SK-N-SH (cell line): ENCODE data around the gene KRTAP3-3. TPM values are rescaled to one million over a fixed set of nuclear protein-coding genes. Genes with fewer than 3 reads are reported as not detected.

Experiments
- CTCF ChIA-PET: fragments of 300-600, 350-600 bp; formaldehyde crosslinking; extraction: SDS; loops from one replicate; lab custom pipeline; 2021; lab: Yijun Ruan, JAX
- POLR2A ChIA-PET: fragments of 350-600 bp; sonication (Branson Sonifier 250); formaldehyde crosslinking; extraction: SDS; loops from one replicate; lab custom pipeline; 2020; ENCODE audit warnings: antibody characterized with exemption, inconsistent platforms; lab: Yijun Ruan, JAX
- DNase-seq: peaks from one replicate; pipeline ENCODE4 v3.0.0; 2012
- H2AFZ ChIP-seq: fragments of 200-600 bp; sonication (generic); 2 replicates; pipeline ENCODE4 v1.8.1; 2016; ENCODE audit warnings: antibody characterized with exemption, mild to moderate bottlenecking, low read depth
- H3F3A ChIP-seq: fragments of 200-600 bp; sonication (generic); replicated peaks from 2 replicates; pipeline ENCODE3; 2016; ENCODE audit warnings: antibody characterized with exemption, mild to moderate bottlenecking; ENCODE audit not compliant: insufficient read depth
- H3K27ac ChIP-seq, 2 experiments: fragments of 200-500 bp in 1 of 2; fragments of 200-600 bp in 1 of 2; sonication (Bioruptor generic) in 1 of 2; sonication (generic), shearing (Covaris generic) in 1 of 2; 2 replicates each; pipeline versions ENCODE4 v1.5.1 to v1.6.1; 2014 to 2016; ENCODE audit warnings: low read depth in 2 of 2, inconsistent platforms in 1 of 2, low read length in 1 of 2, mild to moderate bottlenecking in 1 of 2, mixed read lengths in 1 of 2
- H3K27me3 ChIP-seq: fragments of 200-600 bp; sonication (generic), shearing (Covaris generic); 2 replicates; pipeline ENCODE4 v1.6.1; 2016; ENCODE audit warnings: mixed run types; ENCODE audit not compliant: insufficient read depth
- H3K36me3 ChIP-seq, 2 experiments: fragments of 200-500 bp in 1 of 2; fragments of 200-600 bp in 1 of 2; sonication (Bioruptor generic) in 1 of 2; sonication (generic) in 1 of 2; replicated peaks in 1 of 2; 2 replicates each; pipeline versions ENCODE3 to v1.5.1; 2014 to 2016; ENCODE audit warnings: low read length in 1 of 2, mild to moderate bottlenecking in 1 of 2; ENCODE audit not compliant: insufficient read depth in 2 of 2, control insufficient read depth in 1 of 2
- H3K4me1 ChIP-seq, 2 experiments: fragments of 200-500 bp in 1 of 2; fragments of 200-600 bp in 1 of 2; sonication (Bioruptor generic) in 1 of 2; sonication (generic), shearing (Covaris generic) in 1 of 2; 2 replicates each; pipeline versions ENCODE4 v1.5.1 to v1.6.1; 2014 to 2016; ENCODE audit warnings: low read depth in 1 of 2, low read length in 1 of 2, mixed run types in 1 of 2; ENCODE audit not compliant: insufficient read depth in 2 of 2, control insufficient read depth in 1 of 2
- H3K4me2 ChIP-seq: fragments of 200-600 bp; sonication (generic), shearing (Covaris generic); 2 replicates; pipeline ENCODE4 v1.6.1; 2017; ENCODE audit warnings: mixed run types
- H3K4me3 ChIP-seq, 2 experiments: fragments of 200-500 bp in 1 of 2; fragments of 200-600 bp in 1 of 2; sonication (Bioruptor generic) in 1 of 2; sonication (generic), shearing (Covaris generic) in 1 of 2; 2 replicates each; pipeline versions ENCODE4 v1.5.1 to v1.8.1; 2014 to 2016; ENCODE audit warnings: low read depth in 2 of 2, inconsistent platforms in 1 of 2, low read length in 1 of 2, mild to moderate bottlenecking in 1 of 2, mixed read lengths in 1 of 2, moderate library complexity in 1 of 2
- H3K79me2 ChIP-seq: fragments of 200-600 bp; sonication (generic); 2 replicates; pipeline ENCODE4 v1.8.1; 2017; ENCODE audit warnings: mild to moderate bottlenecking; ENCODE audit not compliant: insufficient read depth
- H3K9ac ChIP-seq: fragments of 200-600 bp; sonication (generic); 2 replicates; pipeline ENCODE4 v1.6.1; 2017; ENCODE audit warnings: mixed run types
- H3K9me2 ChIP-seq: fragments of 200-600 bp; sonication (generic); 2 replicates; pipeline ENCODE4 v1.6.1; 2017; ENCODE audit warnings: mixed run types
- H3K9me3 ChIP-seq: fragments of 200-600 bp; sonication (generic); 2 replicates; pipeline ENCODE4 v1.6.1; 2017; ENCODE audit warnings: mixed run types, mild to moderate bottlenecking, moderate library complexity
- H4K20me1 ChIP-seq: fragments of 200-600 bp; sonication (generic); 2 replicates; pipeline ENCODE4 v1.6.1; 2017; ENCODE audit warnings: mild to moderate bottlenecking, mixed run types; ENCODE audit not compliant: insufficient read depth
- ELF1 ChIP-seq: IDR thresholded peaks from 2 replicates; pipeline ENCODE4 v1.4.0; 2012
- FOSL2 ChIP-seq: IDR thresholded peaks from 2 replicates; pipeline ENCODE4 v1.4.0; 2012; ENCODE audit warnings: low read depth, mild to moderate bottlenecking, moderate library complexity, borderline replicate concordance
- FOXM1 ChIP-seq: IDR thresholded peaks from 2 replicates; pipeline ENCODE4 v1.4.0; 2012; ENCODE audit warnings: low read depth, mild to moderate bottlenecking
- GATA2 ChIP-seq: sonication (generic); formaldehyde crosslinking; IDR thresholded peaks from 2 replicates; pipeline ENCODE4 v1.5.0; 2020; ENCODE audit warnings: mild to moderate bottlenecking, missing genetic modification reagents
- JUND ChIP-seq: IDR thresholded peaks from 2 replicates; pipeline ENCODE4 v1.4.0; 2012
- MEF2A ChIP-seq: IDR thresholded peaks from 2 replicates; pipeline ENCODE4 v1.4.0; 2012; ENCODE audit warnings: low read depth, borderline replicate concordance
- NFIC ChIP-seq: IDR thresholded peaks from 2 replicates; pipeline ENCODE4 v1.4.0; 2012; ENCODE audit warnings: borderline replicate concordance
- NRF1 ChIP-seq: IDR thresholded peaks from 2 replicates; pipeline ENCODE4 v1.6.1; 2012; ENCODE audit warnings: low read depth, mild to moderate bottlenecking, low read length
- PBX3 ChIP-seq: IDR thresholded peaks from 2 replicates; pipeline ENCODE4; 2012
- RCOR1 ChIP-seq: fragments of 150-350 bp; IDR thresholded peaks from 2 replicates; pipeline ENCODE4 v1.6.1; 2017; ENCODE audit warnings: antibody characterized with exemption, low read length
- RFX5 ChIP-seq: IDR thresholded peaks from 2 replicates; pipeline ENCODE4 v1.6.1; 2012; ENCODE audit warnings: mild to moderate bottlenecking, improper control_type of control experiment, low read length
- RXRA ChIP-seq: IDR thresholded peaks from 2 replicates; pipeline ENCODE4 v1.4.0; 2012; ENCODE audit warnings: low read depth, mild to moderate bottlenecking, borderline replicate concordance
- SMC3 ChIP-seq: IDR thresholded peaks from 2 replicates; pipeline ENCODE4 v1.6.1; 2012; ENCODE audit warnings: low read depth, low read length, improper control_type of control experiment
- TCF12 ChIP-seq: IDR thresholded peaks from 2 replicates; pipeline ENCODE4 v1.4.0; 2012
- YY1 ChIP-seq: IDR thresholded peaks from 2 replicates; pipeline ENCODE4 v1.4.0; 2012; ENCODE audit warnings: low read depth, mild to moderate bottlenecking
- WGBS: methylation state at CpG from one replicate; pipeline ENCODE4 v1.1.6; 2017; ENCODE audit warnings: low lambda C conversion rate; 5-methylcytosine and 5-hydroxymethylcytosine counted together
- polyA plus RNA-seq, 3 experiments: library from polyadenylated mRNA; depleted of rRNA; stranded (reverse); fragments of >200 nt; gene quantifications; 2 replicates each; pipeline ENCODE4 v1.2.3, GENCODE V29; 2012
- TF ChIP-seq, protein P1 (sequence below): fragments of 150-350 bp; IDR thresholded peaks from 2 replicates; pipeline ENCODE4 v1.6.1; 2017; ENCODE audit warnings: antibody characterized with exemption, low read length, low read depth, borderline replicate concordance
- TF ChIP-seq, protein P2 (sequence below): IDR thresholded peaks from 2 replicates; pipeline ENCODE4 v1.4.0; 2012; ENCODE audit warnings: low read depth, borderline replicate concordance
- TF ChIP-seq, protein P3 (sequence below): fragments of 150-350 bp; IDR thresholded peaks from 2 replicates; pipeline ENCODE4 v1.6.1; 2016; ENCODE audit warnings: mild to moderate bottlenecking, low read depth, low read length

KRTAP3-3 gene
- polyA plus RNA-seq, 1 of the 3 experiments (the other 2 are of a cell fraction) = not detected

GRCh38 chr17:41015454-41015853 is 21.5 kb upstream of the KRTAP3-3 start:
- Histone ChIP-seq H4K20me1 (no peaks in the 10 kb centered on the region), H3K36me3 (no peaks in the 10 kb centered on the region), H3K79me2 (no peaks in the 10 kb centered on the region), H3K9ac (no peak overlapping the region), H3F3A (no peaks in the 10 kb centered on the region), H3K4me3 (no peak overlapping the region), H3K27me3 (peaks cover 36% of the 10 kb centered on the region; the same call in 1 of the 2 replicates), H3K27ac (no peak overlapping the region), H3K9me2 (no peaks in the 10 kb centered on the region), H3K4me1 (no peaks in the 10 kb centered on the region), H3K9me3 (no peaks in the 10 kb centered on the region), H3K4me2 (no peak overlapping the region), H2AFZ (no peak overlapping the region)
- DNase-seq = no peak
- TF ChIP-seq, protein P1, sequence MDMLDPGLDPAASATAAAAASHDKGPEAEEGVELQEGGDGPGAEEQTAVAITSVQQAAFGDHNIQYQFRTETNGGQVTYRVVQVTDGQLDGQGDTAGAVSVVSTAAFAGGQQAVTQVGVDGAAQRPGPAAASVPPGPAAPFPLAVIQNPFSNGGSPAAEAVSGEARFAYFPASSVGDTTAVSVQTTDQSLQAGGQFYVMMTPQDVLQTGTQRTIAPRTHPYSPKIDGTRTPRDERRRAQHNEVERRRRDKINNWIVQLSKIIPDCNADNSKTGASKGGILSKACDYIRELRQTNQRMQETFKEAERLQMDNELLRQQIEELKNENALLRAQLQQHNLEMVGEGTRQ = no peak
- TF ChIP-seq, protein P2, sequence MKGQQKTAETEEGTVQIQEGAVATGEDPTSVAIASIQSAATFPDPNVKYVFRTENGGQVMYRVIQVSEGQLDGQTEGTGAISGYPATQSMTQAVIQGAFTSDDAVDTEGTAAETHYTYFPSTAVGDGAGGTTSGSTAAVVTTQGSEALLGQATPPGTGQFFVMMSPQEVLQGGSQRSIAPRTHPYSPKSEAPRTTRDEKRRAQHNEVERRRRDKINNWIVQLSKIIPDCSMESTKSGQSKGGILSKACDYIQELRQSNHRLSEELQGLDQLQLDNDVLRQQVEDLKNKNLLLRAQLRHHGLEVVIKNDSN = no peak
- no peak for TF ChIP-seq JUND
- TF ChIP-seq SMC3 = no peak
- TF ChIP-seq FOXM1 = no peak
- TF ChIP-seq, protein P3, sequence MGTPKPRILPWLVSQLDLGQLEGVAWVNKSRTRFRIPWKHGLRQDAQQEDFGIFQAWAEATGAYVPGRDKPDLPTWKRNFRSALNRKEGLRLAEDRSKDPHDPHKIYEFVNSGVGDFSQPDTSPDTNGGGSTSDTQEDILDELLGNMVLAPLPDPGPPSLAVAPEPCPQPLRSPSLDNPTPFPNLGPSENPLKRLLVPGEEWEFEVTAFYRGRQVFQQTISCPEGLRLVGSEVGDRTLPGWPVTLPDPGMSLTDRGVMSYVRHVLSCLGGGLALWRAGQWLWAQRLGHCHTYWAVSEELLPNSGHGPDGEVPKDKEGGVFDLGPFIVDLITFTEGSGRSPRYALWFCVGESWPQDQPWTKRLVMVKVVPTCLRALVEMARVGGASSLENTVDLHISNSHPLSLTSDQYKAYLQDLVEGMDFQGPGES = no peak
- TF ChIP-seq RFX5 = no peak
- no peak for TF ChIP-seq PBX3
- TF ChIP-seq ELF1 = no peak
- TF ChIP-seq TCF12 = no peak
- TF ChIP-seq NFIC = no peak
- WGBS = 14% methylated on average over 7 of the region's 7 CpGs
- POLR2A ChIA-PET = no interaction called here
- CTCF ChIA-PET = interaction anchor here (0.6 kb wide), 1 partner anchor 58 kb away, joined by 3 read pairs; no protein-coding TSS in a partner anchor

GRCh38 chr17:41013606-41014005 is 19.6 kb upstream of the KRTAP3-3 start:
- Histone ChIP-seq H3K4me3 (no peak overlapping the region), H3K27ac (no peak overlapping the region), H4K20me1 (no peaks in the 10 kb centered on the region), H3F3A (no peaks in the 10 kb centered on the region), H3K9me2 (no peaks in the 10 kb centered on the region), H3K9ac (no peak overlapping the region), H3K27me3 (peaks cover 38% of the 10 kb centered on the region; the same call in 1 of the 2 replicates), H3K36me3 (no peaks in the 10 kb centered on the region), H3K4me1 (no peaks in the 10 kb centered on the region), H3K4me2 (no peak overlapping the region), H2AFZ (no peak overlapping the region), H3K79me2 (no peaks in the 10 kb centered on the region), H3K9me3 (no peaks in the 10 kb centered on the region)
- POLR2A ChIA-PET = no interaction called here
- CTCF ChIA-PET = interaction anchor here (0.8 to 1.0 kb wide), 3 partner anchors 67 to 649 kb away, joined by 3 to 4 read pairs (median 3); no protein-coding TSS in a partner anchor
- TF ChIP-seq RCOR1 = no peak
- no peak for TF ChIP-seq SMC3
- no peak for TF ChIP-seq FOSL2
- TF ChIP-seq RXRA = no peak
- TF ChIP-seq, protein P3 = no peak
- TF ChIP-seq GATA2 (CRISPR knock-in tag) = no peak
- TF ChIP-seq, protein P1 = no peak
- TF ChIP-seq MEF2A = no peak
- TF ChIP-seq NRF1 = no peak
- no peak for TF ChIP-seq YY1
- no peak for DNase-seq
- WGBS = 0% methylated on average over 1 of the region's 1 CpG
